ENCODE measurements around the gene ARGLU1. TPM values are rescaled to one million over a fixed set of nuclear protein-coding genes. Genes with fewer than 3 reads are reported as not detected.

ARGLU1 gene
- total RNA-seq, 2 donors from 2014 or later, result 60.7 to 89.1 TPM

GRCh38 chr13:106491928-106492587 lies 75.9 kb downstream of the ARGLU1 start:
- no peak for ATAC-seq
- Mint-ChIP-seq H3K27me3 (peaks cover 38 to 53% of the 10 kb centered on the region in 2 donors), H3K4me3 (no peak overlapping the region)

More at GRCh38 chr13:106491928-106492587, 75.9 kb downstream of the ARGLU1 start:
- Mint-ChIP-seq H3K4me1 (ENCODE audit: low read depth in 2 of 2) (peaks cover 16 to 24% of the 10 kb centered on the region in 2 donors), H3K36me3 (no peaks in the 10 kb centered on the region), H3K9me3 (no peaks in the 10 kb centered on the region), H3K27ac (no peak overlapping the region)
- no peak for DNase-seq (ENCODE audit: low spot score)

Other genes starting within 250 kb of the ARGLU1 start
- under 1 TPM; 0.26 to 0.28 TPM for gene EFNB2, start 32.5 kb downstream of the ARGLU1 start, total RNA-seq

Measured in natural killer cell treated with Interleukin-12 subunit alpha and Interleukin-12 subunit beta and Interleukin-15 and Interleukin-18, amount 100 ng/mL, for 72 hours (primary cell).